ENCODE measurements around the gene UNC13D. TPM values are rescaled to one million over a fixed set of nuclear protein-coding genes. Genes with fewer than 3 reads are reported as not detected.

UNC13D gene
- total and polyA plus RNA-seq, 9 of the 15 experiments (the other 6 are each of a cell fraction or from before 2014, with no cell fraction given) = 0.86 to 244 (median 69.2) TPM

- TF ChIP-seq, protein P1, sequence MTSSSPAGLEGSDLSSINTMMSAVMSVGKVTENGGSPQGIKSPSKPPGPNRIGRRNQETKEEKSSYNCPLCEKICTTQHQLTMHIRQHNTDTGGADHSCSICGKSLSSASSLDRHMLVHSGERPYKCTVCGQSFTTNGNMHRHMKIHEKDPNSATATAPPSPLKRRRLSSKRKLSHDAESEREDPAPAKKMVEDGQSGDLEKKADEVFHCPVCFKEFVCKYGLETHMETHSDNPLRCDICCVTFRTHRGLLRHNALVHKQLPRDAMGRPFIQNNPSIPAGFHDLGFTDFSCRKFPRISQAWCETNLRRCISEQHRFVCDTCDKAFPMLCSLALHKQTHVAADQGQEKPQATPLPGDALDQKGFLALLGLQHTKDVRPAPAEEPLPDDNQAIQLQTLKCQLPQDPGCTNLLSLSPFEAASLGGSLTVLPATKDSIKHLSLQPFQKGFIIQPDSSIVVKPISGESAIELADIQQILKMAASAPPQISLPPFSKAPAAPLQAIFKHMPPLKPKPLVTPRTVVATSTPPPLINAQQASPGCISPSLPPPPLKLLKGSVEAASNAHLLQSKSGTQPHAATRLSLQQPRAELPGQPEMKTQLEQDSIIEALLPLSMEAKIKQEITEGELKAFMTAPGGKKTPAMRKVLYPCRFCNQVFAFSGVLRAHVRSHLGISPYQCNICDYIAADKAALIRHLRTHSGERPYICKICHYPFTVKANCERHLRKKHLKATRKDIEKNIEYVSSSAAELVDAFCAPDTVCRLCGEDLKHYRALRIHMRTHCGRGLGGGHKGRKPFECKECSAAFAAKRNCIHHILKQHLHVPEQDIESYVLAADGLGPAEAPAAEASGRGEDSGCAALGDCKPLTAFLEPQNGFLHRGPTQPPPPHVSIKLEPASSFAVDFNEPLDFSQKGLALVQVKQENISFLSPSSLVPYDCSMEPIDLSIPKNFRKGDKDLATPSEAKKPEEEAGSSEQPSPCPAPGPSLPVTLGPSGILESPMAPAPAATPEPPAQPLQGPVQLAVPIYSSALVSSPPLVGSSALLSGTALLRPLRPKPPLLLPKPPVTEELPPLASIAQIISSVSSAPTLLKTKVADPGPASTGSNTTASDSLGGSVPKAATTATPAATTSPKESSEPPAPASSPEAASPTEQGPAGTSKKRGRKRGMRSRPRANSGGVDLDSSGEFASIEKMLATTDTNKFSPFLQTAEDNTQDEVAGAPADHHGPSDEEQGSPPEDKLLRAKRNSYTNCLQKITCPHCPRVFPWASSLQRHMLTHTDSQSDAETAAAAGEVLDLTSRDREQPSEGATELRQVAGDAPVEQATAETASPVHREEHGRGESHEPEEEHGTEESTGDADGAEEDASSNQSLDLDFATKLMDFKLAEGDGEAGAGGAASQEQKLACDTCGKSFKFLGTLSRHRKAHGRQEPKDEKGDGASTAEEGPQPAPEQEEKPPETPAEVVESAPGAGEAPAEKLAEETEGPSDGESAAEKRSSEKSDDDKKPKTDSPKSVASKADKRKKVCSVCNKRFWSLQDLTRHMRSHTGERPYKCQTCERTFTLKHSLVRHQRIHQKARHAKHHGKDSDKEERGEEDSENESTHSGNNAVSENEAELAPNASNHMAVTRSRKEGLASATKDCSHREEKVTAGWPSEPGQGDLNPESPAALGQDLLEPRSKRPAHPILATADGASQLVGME (CRISPR knock-in tag; IDR thresholded peaks at IDR 0.05) = no peak
- TF ChIP-seq SOX6 (IDR thresholded peaks at IDR 0.05) (peak; percentile 23; the same call in 1 of the 2 replicates), RBBP5 (IDR thresholded peaks at IDR 0.05; ENCODE audit: borderline replicate concordance, insufficient read depth, low read length, poor library complexity, severe bottlenecking) (no peak), HNRNPLL (IDR thresholded peaks at IDR 0.05; ENCODE audit: low read depth, low read length, poor library complexity, severe bottlenecking) (no peak), L3MBTL2 (IDR thresholded peaks at IDR 0.05) (no peak), ERF (CRISPR knock-in tag; IDR thresholded peaks at IDR 0.05) (0 out of 2 replicates have a peak, but pooled peaks have one; percentile 22), ZNF384 (IDR thresholded peaks at IDR 0.05; ENCODE audit: low read depth, low read length) (no peak), NR1H2 (CRISPR knock-in tag; IDR thresholded peaks at IDR 0.05) (no peak), EZH2 (IDR thresholded peaks at IDR 0.05; ENCODE audit: borderline replicate concordance, low read depth, low read length) (no peak), HDAC2 (IDR thresholded peaks at IDR 0.05) (peak; percentile 19; the same call in 1 of the 2 replicates), DACH1 (IDR thresholded peaks at IDR 0.05; ENCODE audit: partially characterized antibody) (peak; percentile 71), JUN (IDR thresholded peaks at IDR 0.05; ENCODE audit: borderline replicate concordance, low read depth, low read length) (no peak), JUN (CRISPR knock-in tag; IDR thresholded peaks at IDR 0.05; ENCODE audit: borderline replicate concordance) (0 out of 2 replicates have a peak, but pooled peaks have one; percentile 30), DPF2 (IDR thresholded peaks at IDR 0.05) (no peak), ZNF263 (CRISPR knock-in tag; IDR thresholded peaks at IDR 0.05; ENCODE audit: borderline replicate concordance) (no peak), BRD4 (IDR thresholded peaks at IDR 0.05) (no peak), POLR2AphosphoS5 (IDR thresholded peaks at IDR 0.05; ENCODE audit: control insufficient read depth, insufficient read depth, low read depth, low read length) (0 out of 2 replicates have a peak, but pooled peaks have one; percentile 19), GMEB1 (CRISPR knock-in tag; IDR thresholded peaks at IDR 0.05) (no peak), ZNF589 (CRISPR knock-in tag; IDR thresholded peaks at IDR 0.05; ENCODE audit: low read depth) (no peak), ZZZ3 (IDR thresholded peaks at IDR 0.05) (no peak), DMBX1 (CRISPR knock-in tag; IDR thresholded peaks at IDR 0.05; ENCODE audit: borderline replicate concordance) (no peak)
- TF ChIP-seq, protein P2, sequence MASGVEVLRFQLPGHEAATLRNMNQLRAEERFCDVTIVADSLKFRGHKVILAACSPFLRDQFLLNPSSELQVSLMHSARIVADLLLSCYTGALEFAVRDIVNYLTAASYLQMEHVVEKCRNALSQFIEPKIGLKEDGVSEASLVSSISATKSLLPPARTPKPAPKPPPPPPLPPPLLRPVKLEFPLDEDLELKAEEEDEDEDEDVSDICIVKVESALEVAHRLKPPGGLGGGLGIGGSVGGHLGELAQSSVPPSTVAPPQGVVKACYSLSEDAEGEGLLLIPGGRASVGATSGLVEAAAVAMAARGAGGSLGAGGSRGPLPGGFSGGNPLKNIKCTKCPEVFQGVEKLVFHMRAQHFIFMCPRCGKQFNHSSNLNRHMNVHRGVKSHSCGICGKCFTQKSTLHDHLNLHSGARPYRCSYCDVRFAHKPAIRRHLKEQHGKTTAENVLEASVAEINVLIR (CRISPR knock-in tag; IDR thresholded peaks at IDR 0.05) = no peak
Measured at GRCh38 chr17:75778861-75779249, 65.3 kb downstream of the UNC13D start (continued).
